K562 (cell line): ENCODE measurements around the gene FBP1. TPM values are rescaled to one million over a fixed set of nuclear protein-coding genes. Genes with fewer than 3 reads are reported as not detected.

Source experiments
- ATAC-seq: fragments of 200-7000 bp; cut with Tn5 transposase; 3 replicates; pipeline ENCODE4 v1.9.1; 2020; ENCODE audit warnings: moderate library complexity
- BruUV-seq: library from RNA; stranded (reverse); fragments of 400-500 nt; replicated peaks from 2 replicates; lab custom pipeline; 2021; lab: Mats Ljungman, UMichigan
- CTCF ChIA-PET: fragments of 300-600 bp; formaldehyde crosslinking; extraction: SDS; loops from one replicate; lab custom pipeline; 2021; ENCODE audit warnings: low intra/inter-chr PET ratio; lab: Yijun Ruan, JAX
- POLR2A ChIA-PET: fragments of 300-600, 350-650 bp; sonication (Branson Sonifier 250); formaldehyde crosslinking; extraction: SDS; loops from one replicate; lab custom pipeline; 2021; ENCODE audit warnings: antibody characterized with exemption, inconsistent platforms; lab: Yijun Ruan, JAX
- DNase-seq, 4 experiments: peaks; one replicate each; pipeline versions ENCODE4 v3.0.0 to v3.0.0-alpha.2; 2011 to 2018; ENCODE audit warnings: low spot score in 3 of 4, mixed read lengths in 3 of 4; ENCODE audit errors: extremely low read depth in 1 of 4
- FAIRE-seq: peaks from 2 replicates; lab custom pipeline; 2011; peaks lifted over from hg19 to GRCh38; lab: Jason Lieb, UNC
- H2AFZ ChIP-seq: 2 replicates; pipeline ENCODE4 v1.6.0; 2011; ENCODE audit warnings: low read depth, low read length, control low read depth, inconsistent platforms
- H3K27ac ChIP-seq: fragments of 200-600 bp; 3 replicates; pipeline ENCODE4 v1.8.0; 2011; ENCODE audit warnings: low read depth, mild to moderate bottlenecking, control low read depth, inconsistent platforms, low read length, moderate library complexity, mixed read lengths; ENCODE audit errors: extremely low read depth
- H3K27me3 ChIP-seq, 2 experiments: fragments of 300-600 bp in 1 of 2; 2 replicates in 1 of 2; 3 replicates in 1 of 2; pipeline versions ENCODE4 v1.6.0 to v1.8.0; 2011; ENCODE audit warnings: inconsistent platforms in 2 of 2, low read length in 2 of 2, mild to moderate bottlenecking in 1 of 2, mixed read lengths in 1 of 2, moderate library complexity in 1 of 2; ENCODE audit not compliant: control insufficient read depth in 2 of 2, insufficient read depth in 2 of 2
- H3K36me3 ChIP-seq: fragments of 300-600 bp; 3 replicates; pipeline ENCODE4 v1.8.0; 2011; ENCODE audit warnings: mild to moderate bottlenecking, low read length, inconsistent platforms; ENCODE audit not compliant: control insufficient read depth, insufficient read depth
- H3K4me1 ChIP-seq, 2 experiments: fragments of 200-600 bp in 1 of 2; replicated peaks in 1 of 2; 2 replicates in 1 of 2; 3 replicates in 1 of 2; pipeline versions ENCODE4 v1.5.1 to v1.8.0; 2011; ENCODE audit warnings: inconsistent platforms in 2 of 2, low read length in 2 of 2, mild to moderate bottlenecking in 1 of 2, mixed read lengths in 1 of 2, moderate library complexity in 1 of 2; ENCODE audit not compliant: control insufficient read depth in 2 of 2, insufficient read depth in 2 of 2
- H3K4me2 ChIP-seq: 2 replicates; pipeline ENCODE4 v1.6.1; 2011; ENCODE audit warnings: low read length, control low read depth, inconsistent platforms, mixed read lengths; ENCODE audit not compliant: insufficient read depth
- H3K4me3 ChIP-seq: fragments of 200-600 bp; sonication (generic), shearing (Covaris generic); 2 replicates; pipeline ENCODE4 v1.5.1; 2016; ENCODE audit warnings: control low read depth, inconsistent platforms
- H3K79me2 ChIP-seq: fragments of 200-600 bp; 3 replicates; pipeline ENCODE4 v1.8.0; 2011; ENCODE audit warnings: low read length, inconsistent platforms; ENCODE audit not compliant: control insufficient read depth, insufficient read depth
- H3K9ac ChIP-seq, 2 experiments: 2 replicates each; pipeline versions ENCODE4 v1.6.0 to v1.6.1; 2011; ENCODE audit warnings: low read depth in 2 of 2, low read length in 2 of 2, control low read depth in 1 of 2, inconsistent platforms in 1 of 2, mild to moderate bottlenecking in 1 of 2, mixed read lengths in 1 of 2; ENCODE audit not compliant: insufficient read depth in 1 of 2
- H3K9me1 ChIP-seq: one replicate; pipeline ENCODE4 v1.6.0; 2011; ENCODE audit warnings: inconsistent platforms, mild to moderate bottlenecking, low read length, moderate library complexity; ENCODE audit not compliant: control insufficient read depth, insufficient read depth
- H3K9me3 ChIP-seq: replicated peaks from 2 replicates; pipeline ENCODE4 v1.5.1; 2011; ENCODE audit warnings: low read depth, low read length, inconsistent platforms; ENCODE audit not compliant: control insufficient read depth, insufficient read depth
- H4K20me1 ChIP-seq: replicated peaks from 2 replicates; pipeline ENCODE4 v1.6.1; 2011; ENCODE audit warnings: low read length, inconsistent platforms, mixed read lengths; ENCODE audit not compliant: control insufficient read depth, insufficient read depth
- CC2D1A ChIP-seq: fragments of 450-650 bp; IDR thresholded peaks from 2 replicates; pipeline ENCODE4 v1.6.1; 2017; ENCODE audit warnings: mild to moderate bottlenecking
- NFIX ChIP-seq: fragments of 250-450 bp; sonication (Bioruptor Pico); IDR thresholded peaks from 2 replicates; pipeline ENCODE4 v1.4.0; 2020; ENCODE audit warnings: low read depth, mild to moderate bottlenecking, moderate library complexity
- SIRT6 ChIP-seq: IDR thresholded peaks from one replicate; pipeline ENCODE4 v1.6.1; 2012; ENCODE audit warnings: low read depth, mild to moderate bottlenecking, control low read depth, inconsistent platforms, low read length, moderate library complexity
- SMAD1 ChIP-seq: fragments of 150-350 bp; IDR thresholded peaks from 2 replicates; pipeline ENCODE4 v1.6.1; 2014; ENCODE audit warnings: low read length, low read depth; ENCODE audit not compliant: partially characterized antibody
- ZC3H4 ChIP-seq: sonication (generic); formaldehyde crosslinking; IDR thresholded peaks from 2 replicates; pipeline ENCODE4 v1.9.0; 2021; ENCODE audit warnings: missing genetic modification reagents, borderline replicate concordance
- ZNF12 ChIP-seq: sonication (generic); formaldehyde crosslinking; IDR thresholded peaks from 2 replicates; pipeline ENCODE4 v1.4.0; 2020; ENCODE audit warnings: mild to moderate bottlenecking, missing genetic modification reagents
- ZNF3 ChIP-seq: fragments of 250-450 bp; sonication (Bioruptor Pico); IDR thresholded peaks from 2 replicates; pipeline ENCODE4 v1.5.0; 2021; ENCODE audit warnings: mild to moderate bottlenecking, moderate library complexity
- ZNF384 ChIP-seq: IDR thresholded peaks from 2 replicates; pipeline ENCODE4 v1.6.1; 2012; ENCODE audit warnings: low read depth, low read length, improper control_type of control experiment
- ZNF717 ChIP-seq: fragments of 250-450 bp; sonication (Bioruptor Pico); IDR thresholded peaks from 2 replicates; pipeline ENCODE4 v1.5.0; 2021
- WGBS: fragments of 100-300 bp; shearing (Covaris generic); methylation state at CpG from one replicate; pipeline ENCODE4 v1.1.6; 2016; ENCODE audit warnings: low coverage, mixed read lengths; ENCODE audit not compliant: insufficient coverage; ENCODE audit errors: missing lambda C conversion rate; 5-methylcytosine and 5-hydroxymethylcytosine counted together
- in situ Hi-C: fragments of 300-500 bp; cut with MboI; formaldehyde crosslinking; loops from 4 replicates; pipeline ENCODE4 v1.15.0; 2018; ENCODE audit warnings: inconsistent platforms, mixed read lengths
- intact Hi-C: fragments of 100-400 bp; cut with micrococcal nuclease; formaldehyde crosslinking; loops from 2 replicates; pipeline ENCODE4 v1.14.2; 2022
- polyA plus RNA-seq, 8 experiments: library from polyadenylated mRNA; depleted of rRNA in 4 of 8; stranded (reverse) in 5 of 8; unstranded in 3 of 8; fragments of >200 nt; fragmentation: Nextera tagmentation in 2 of 8; fragmentation: Illumina TruSeq in 1 of 8; extraction: Ambion mirVana in 2 of 8; extraction: Trizol in 1 of 8; gene quantifications; 2 replicates each; pipeline versions ENCODE4 v1.2.1 to v1.2.3, GENCODE V29; 2011 to 2014; ENCODE audit warnings: inconsistent platforms in 1 of 8, missing spikeins in 1 of 8
- total RNA-seq, 7 experiments: library from RNA; depleted of rRNA in 6 of 7; stranded (reverse); fragments of >200 nt in 6 of 7; fragmentation: Illumina TruSeq in 2 of 7; extraction: Trizol in 2 of 7; gene quantifications; 2 replicates each; pipeline versions ENCODE4 v1.2.1 to v1.2.3, GENCODE V29; 2011 to 2021; ENCODE audit warnings: low replicate concordance in 1 of 7
- TF ChIP-seq, protein P1 (sequence below): IDR thresholded peaks from 3 replicates; pipeline ENCODE4 v1.6.1; 2011; ENCODE audit warnings: borderline replicate concordance, mild to moderate bottlenecking; ENCODE audit not compliant: insufficient read length, insufficient read depth
- TF ChIP-seq, protein P2 (sequence below): IDR thresholded peaks from 2 replicates; pipeline ENCODE4 v1.6.1; 2011; ENCODE audit not compliant: insufficient read length; ENCODE audit errors: extremely low read depth

Gene FBP1
- total and polyA plus RNA-seq, 9 of the 15 experiments (the other 6 are each of a cell fraction or from before 2014, with no cell fraction given): 0.24 TPM; not detected in 8

DNA sequence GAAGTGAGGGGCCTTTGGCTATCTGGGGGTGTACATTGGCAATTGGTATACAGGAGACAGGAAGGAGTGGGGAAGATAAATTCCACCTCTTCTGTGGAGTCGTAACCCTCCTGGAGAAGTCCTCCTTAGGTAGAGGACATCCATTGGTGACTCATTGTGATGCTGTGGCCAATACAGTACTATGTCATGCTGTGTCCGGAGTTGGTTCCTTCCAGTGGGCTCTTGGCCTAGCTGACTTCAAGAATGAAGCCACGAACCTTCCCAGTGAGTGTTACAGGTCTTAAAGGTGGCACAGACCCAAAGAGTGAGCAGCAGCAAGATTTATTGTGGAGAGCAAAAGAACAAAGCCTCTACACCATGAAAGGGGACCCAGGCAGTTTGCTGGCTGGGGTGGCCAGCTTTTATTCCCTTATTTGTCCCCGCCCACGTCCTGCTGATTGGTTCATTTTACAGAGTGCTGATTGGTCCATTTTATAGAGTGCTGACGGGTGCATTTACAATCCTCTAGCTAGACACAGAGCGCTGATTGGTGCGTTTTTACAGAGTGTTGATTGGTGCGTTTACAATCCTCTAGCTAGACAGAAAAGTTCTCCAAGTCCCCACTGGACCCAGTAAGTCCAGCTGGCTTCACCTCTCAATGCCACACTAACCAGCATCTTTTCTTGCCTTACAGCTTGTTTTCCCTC is 37.3 kb upstream of the FBP1 start:
- no peak overlapping the region for H3K27ac ChIP-seq
- FAIRE-seq (no peak), DNase-seq (no peak), ATAC-seq (no peak)
- ChIA-PET POLR2A (interaction anchor here (1.0 kb wide), 1 partner anchor 107 kb away, joined by 3 read pairs; no protein-coding TSS in a partner anchor), CTCF (no interaction called here)
- H3K27me3 ChIP-seq: peaks cover 6 to 15% of the 10 kb centered on the region in 2 experiments; a peak in 4 of 5 replicates
- WGBS: 12% methylated on average over 9 of the region's 9 CpGs
- H2AFZ ChIP-seq: no peak overlapping the region
- H3K9me1 ChIP-seq: no peaks in the 10 kb centered on the region
- no peak overlapping the region for H3K9ac ChIP-seq
- H3K4me2 ChIP-seq: no peak overlapping the region
- H3K79me2 ChIP-seq: no peaks in the 10 kb centered on the region
- intact Hi-C loops: no loop called here
- H4K20me1 ChIP-seq: no peaks in the 10 kb centered on the region
- H3K36me3 ChIP-seq: no peaks in the 10 kb centered on the region
- no peak overlapping the region for H3K4me3 ChIP-seq
- no peaks in the 10 kb centered on the region for H3K4me1 ChIP-seq
- in situ Hi-C loops: no loop called here
- H3K9me3 ChIP-seq: peaks cover 3% of the 10 kb centered on the region; the same call in 1 of the 2 replicates
- BruUV-seq: no TSS peak
- TF ChIP-seq ZNF3 (CRISPR knock-in tag) (no peak), ZNF12 (CRISPR knock-in tag) (no peak), CC2D1A (no peak), ZNF717 (no peak), SMAD1 (no peak), ZC3H4 (no peak), SIRT6 (no peak), NFIX (CRISPR knock-in tag) (no peak), ZNF384 (no peak)
- TF ChIP-seq, protein P1, sequence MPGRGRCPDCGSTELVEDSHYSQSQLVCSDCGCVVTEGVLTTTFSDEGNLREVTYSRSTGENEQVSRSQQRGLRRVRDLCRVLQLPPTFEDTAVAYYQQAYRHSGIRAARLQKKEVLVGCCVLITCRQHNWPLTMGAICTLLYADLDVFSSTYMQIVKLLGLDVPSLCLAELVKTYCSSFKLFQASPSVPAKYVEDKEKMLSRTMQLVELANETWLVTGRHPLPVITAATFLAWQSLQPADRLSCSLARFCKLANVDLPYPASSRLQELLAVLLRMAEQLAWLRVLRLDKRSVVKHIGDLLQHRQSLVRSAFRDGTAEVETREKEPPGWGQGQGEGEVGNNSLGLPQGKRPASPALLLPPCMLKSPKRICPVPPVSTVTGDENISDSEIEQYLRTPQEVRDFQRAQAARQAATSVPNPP: no peak
- TF ChIP-seq, protein P2, sequence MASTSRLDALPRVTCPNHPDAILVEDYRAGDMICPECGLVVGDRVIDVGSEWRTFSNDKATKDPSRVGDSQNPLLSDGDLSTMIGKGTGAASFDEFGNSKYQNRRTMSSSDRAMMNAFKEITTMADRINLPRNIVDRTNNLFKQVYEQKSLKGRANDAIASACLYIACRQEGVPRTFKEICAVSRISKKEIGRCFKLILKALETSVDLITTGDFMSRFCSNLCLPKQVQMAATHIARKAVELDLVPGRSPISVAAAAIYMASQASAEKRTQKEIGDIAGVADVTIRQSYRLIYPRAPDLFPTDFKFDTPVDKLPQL: no peak
